Measurements from ENCODE around the gene SPO11. TPM values are rescaled to one million over a fixed set of nuclear protein-coding genes. Genes with fewer than 3 reads are reported as not detected.

SPO11 gene
- total and polyA plus RNA-seq, 9 of the 15 experiments (the other 6 are each of a cell fraction or from before 2014, with no cell fraction given): not detected

- TF ChIP-seq ZNF57 (CRISPR knock-in tag; IDR thresholded peaks at IDR 0.05): no peak
- TF ChIP-seq PHB (CRISPR knock-in tag; IDR thresholded peaks at IDR 0.05): no peak
- TF ChIP-seq TBP (optimal IDR thresholded peaks at IDR 0.05; ENCODE audit: low read depth, low read length): peak; percentile 56
- TF ChIP-seq POLR2AphosphoS2 (IDR thresholded peaks at IDR 0.05; ENCODE audit: low read length): no peak
- peak; percentile 84 for TF ChIP-seq CXXC5 (CRISPR knock-in tag; IDR thresholded peaks at IDR 0.05)
- no peak for TF ChIP-seq JUNB (CRISPR knock-in tag; conservative IDR thresholded peaks at IDR 0.05)
- 0 out of 2 replicates have a peak, but pooled peaks have one; percentile 15 for TF ChIP-seq ZNF431 (CRISPR knock-in tag; IDR thresholded peaks at IDR 0.05)
- no peak for TF ChIP-seq BMI1 (IDR thresholded peaks at IDR 0.05; ENCODE audit: low read length)
- TF ChIP-seq, protein P1, sequence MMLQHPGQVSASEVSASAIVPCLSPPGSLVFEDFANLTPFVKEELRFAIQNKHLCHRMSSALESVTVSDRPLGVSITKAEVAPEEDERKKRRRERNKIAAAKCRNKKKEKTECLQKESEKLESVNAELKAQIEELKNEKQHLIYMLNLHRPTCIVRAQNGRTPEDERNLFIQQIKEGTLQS (IDR thresholded peaks at IDR 0.05): no peak
- TF ChIP-seq, protein P1 (CRISPR knock-in tag; conservative IDR thresholded peaks at IDR 0.05): no peak
- peak; percentile 67 for TF ChIP-seq CREB3L1 (IDR thresholded peaks at IDR 0.05; ENCODE audit: borderline replicate concordance, low read depth)
- TF ChIP-seq HNRNPLL (IDR thresholded peaks at IDR 0.05; ENCODE audit: low read depth, low read length, poor library complexity, severe bottlenecking): no peak
- TF ChIP-seq PURB (CRISPR knock-in tag; IDR thresholded peaks at IDR 0.05; ENCODE audit: low read depth): no peak
- TF ChIP-seq SMARCE1 (IDR thresholded peaks at IDR 0.05): no peak
- no peak for TF ChIP-seq TAL1 (IDR thresholded peaks at IDR 0.05)
- TF ChIP-seq NCOA4 (IDR thresholded peaks at IDR 0.05; ENCODE audit: partially characterized antibody): no peak
- no peak for TF ChIP-seq ZNF780A (CRISPR knock-in tag; IDR thresholded peaks at IDR 0.05)
- peak; percentile 46; the same call in 1 of the 2 replicates for TF ChIP-seq MXI1 (IDR thresholded peaks at IDR 0.05; ENCODE audit: low read depth, low read length)
- TF ChIP-seq TEAD2 (tag; IDR thresholded peaks at IDR 0.05): no peak
- no peak for TF ChIP-seq PYGO2 (tag; IDR thresholded peaks at IDR 0.05)
- TF ChIP-seq RBBP5 (IDR thresholded peaks at IDR 0.05; ENCODE audit: borderline replicate concordance, insufficient read depth, low read length, poor library complexity, severe bottlenecking): no peak
- no peak for TF ChIP-seq PTTG1 (tag; IDR thresholded peaks at IDR 0.05; ENCODE audit: low read depth)
- no peak for TF ChIP-seq LEF1 (IDR thresholded peaks at IDR 0.05)
- no peak for TF ChIP-seq MAFF (IDR thresholded peaks at IDR 0.05; ENCODE audit: low read length)
- TF ChIP-seq ZNF197 (CRISPR knock-in tag; IDR thresholded peaks at IDR 0.05; ENCODE audit: low read depth): no peak
- no peak for TF ChIP-seq PPARD (CRISPR knock-in tag; IDR thresholded peaks at IDR 0.05)
- no peak for TF ChIP-seq SRSF9 (IDR thresholded peaks at IDR 0.05; ENCODE audit: borderline replicate concordance, low read depth, low read length)
- 0 out of 3 replicates have a peak, but pooled peaks of 1 of the 2 experiments have one; percentile 20 for TF ChIP-seq CBX3 (IDR thresholded peaks at IDR 0.05; ENCODE audit: borderline replicate concordance in 1 of 2, low read length in 2 of 2)
- TF ChIP-seq HDAC8 (tag; IDR thresholded peaks at IDR 0.05): no peak
- peak; percentile 90 for TF ChIP-seq ZNF384 (IDR thresholded peaks at IDR 0.05; ENCODE audit: low read depth, low read length)
- TF ChIP-seq CBFB (CRISPR knock-in tag; IDR thresholded peaks at IDR 0.05): no peak
Observed at GRCh38 chr20:57388953-57389694, 59.5 kb downstream of the SPO11 start (continued).
